Astrocyte of the spinal cord (primary cell): ENCODE measurements around the gene GNB5.

Source experiments
- DNase-seq: peaks from one replicate; pipeline ENCODE4 v3.0.0; 2011; ENCODE audit warnings: low read depth, low spot score
- H3K4me3 ChIP-seq: 2 replicates; pipeline ENCODE4 v1.5.1; 2011; ENCODE audit warnings: low read depth, mild to moderate bottlenecking, low read length, moderate library complexity
- CTCF ChIP-seq: IDR thresholded peaks from 2 replicates; pipeline ENCODE4 v1.5.1; 2012; ENCODE audit warnings: low read depth, mild to moderate bottlenecking, low read length, inconsistent platforms
- in situ Hi-C: cut with HindIII; loops from 2 replicates; pipeline ENCODE4 v1.10.0; 2017; ENCODE audit warnings: low sequenced_read_pairs

GNB5 gene

GRCh38 chr15:52199271-52199670, 8.1 kb upstream of the GNB5 start:
- no peak for DNase-seq
- no peak overlapping the region for H3K4me3 ChIP-seq
- no peak for TF ChIP-seq CTCF
- in situ Hi-C loops: no loop called here

GRCh38 chr15:52196891-52197290, 5.7 kb upstream of the GNB5 start:
- in situ Hi-C loops: no loop called here
- DNase-seq: no peak
- no peak overlapping the region for H3K4me3 ChIP-seq
- TF ChIP-seq CTCF: no peak

DNA sequence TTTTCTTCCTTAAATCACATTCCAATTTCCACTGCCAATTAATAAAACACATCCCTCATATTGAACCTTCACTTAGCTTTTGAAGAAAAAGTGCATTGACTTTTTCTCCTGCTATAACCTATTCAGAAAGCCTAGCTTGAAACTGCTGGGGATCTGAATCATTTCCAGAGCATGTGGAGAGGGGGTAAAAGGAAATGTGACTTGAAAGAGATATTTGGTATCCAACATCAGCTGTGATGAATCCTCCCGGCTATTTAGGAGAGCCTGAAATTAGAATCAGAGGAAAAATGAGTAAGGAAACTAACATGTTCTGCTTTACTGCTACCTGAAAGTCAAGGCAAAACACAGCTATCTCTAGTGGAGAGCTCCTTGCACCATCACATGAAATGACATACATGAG, 2.6 kb upstream of the GNB5 start:
- in situ Hi-C loops: no loop called here
- TF ChIP-seq CTCF: no peak
- no peak for DNase-seq
- no peak overlapping the region for H3K4me3 ChIP-seq

- TF ChIP-seq CTCF: no peak
- H3K4me3 ChIP-seq: no peak overlapping the region
- in situ Hi-C loops: no loop called here
- no peak for DNase-seq
Measured at GRCh38 chr15:52193321-52193720, 2.1 kb upstream of the GNB5 start.

DNA sequence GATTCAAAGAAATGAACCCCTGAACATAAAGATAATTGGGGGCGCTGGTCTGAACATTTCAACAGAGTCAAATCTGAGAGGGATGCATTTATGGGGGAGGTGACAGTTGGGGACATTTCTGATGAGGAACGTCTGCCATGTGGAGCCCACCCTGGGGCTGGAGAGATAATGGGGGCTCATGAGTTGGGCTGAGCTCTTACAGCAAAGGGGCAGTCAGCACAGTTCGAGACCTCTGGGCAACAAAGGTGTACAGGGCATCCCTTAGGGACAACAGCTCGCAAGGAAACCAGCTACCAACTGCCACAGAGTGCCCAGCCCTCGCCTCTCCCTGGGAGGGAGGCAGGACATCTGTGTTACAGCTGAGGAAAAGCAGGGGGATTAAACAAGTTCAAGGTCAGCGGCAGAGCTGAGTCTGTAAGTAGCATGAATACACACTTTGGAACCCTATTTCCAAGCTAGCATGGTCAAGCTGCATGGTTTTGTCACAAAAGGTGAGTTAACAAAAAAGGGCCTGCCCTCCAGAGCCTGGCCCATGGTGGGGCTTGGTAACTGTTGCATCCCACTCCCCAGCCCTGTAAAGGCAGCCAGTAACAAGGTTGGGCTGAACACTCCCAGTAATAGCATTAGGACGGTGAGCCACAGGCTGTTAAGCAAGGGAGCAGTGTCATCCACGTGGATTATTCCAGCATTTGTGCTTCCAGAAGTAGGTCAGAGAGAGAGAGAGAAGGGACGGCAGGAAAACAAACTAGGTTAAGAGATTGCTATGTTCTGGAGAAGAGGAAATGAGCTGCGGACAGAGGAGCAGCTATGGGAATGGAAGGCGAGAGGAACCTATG, 4.3 kb downstream of the GNB5 start:
- in situ Hi-C loops: no loop called here
- H3K4me3 ChIP-seq: no peak overlapping the region
- DNase-seq: no peak
- no peak for TF ChIP-seq CTCF

GRCh38 chr15:52185151-52185561, 6.0 kb downstream of the GNB5 start:
- TF ChIP-seq CTCF: no peak
- in situ Hi-C loops: no loop called here
- no peak for DNase-seq
- no peak overlapping the region for H3K4me3 ChIP-seq

DNA sequence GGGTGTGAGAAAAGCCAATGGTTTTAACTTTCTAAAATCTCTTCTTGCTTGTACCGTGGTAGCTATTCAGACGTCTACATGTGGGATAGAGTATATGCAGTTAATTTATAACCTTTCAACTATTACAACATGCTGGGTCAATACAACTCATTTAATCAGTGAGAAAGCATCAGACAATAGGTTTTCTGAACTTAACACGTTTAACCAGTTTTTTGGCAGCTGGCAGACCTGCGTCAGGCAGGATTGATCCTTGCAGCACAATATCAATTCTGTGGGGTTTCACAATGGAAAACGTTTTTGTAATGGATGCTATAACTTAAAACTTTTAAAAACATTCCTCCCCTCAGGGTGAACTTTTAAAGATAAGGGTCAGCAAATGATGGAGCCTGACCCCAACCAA, 6.5 kb downstream of the GNB5 start:
- DNase-seq: no peak
- in situ Hi-C loops: no loop called here
- H3K4me3 ChIP-seq: no peak overlapping the region
- no peak for TF ChIP-seq CTCF
